ENCODE measurements around the gene SASS6.
"Not testable (repeated sequence)": the region's sequence is repeated elsewhere in the genome, so short reads cannot be mapped to it uniquely, and the experiment has no call there.

Gene SASS6

DNA sequence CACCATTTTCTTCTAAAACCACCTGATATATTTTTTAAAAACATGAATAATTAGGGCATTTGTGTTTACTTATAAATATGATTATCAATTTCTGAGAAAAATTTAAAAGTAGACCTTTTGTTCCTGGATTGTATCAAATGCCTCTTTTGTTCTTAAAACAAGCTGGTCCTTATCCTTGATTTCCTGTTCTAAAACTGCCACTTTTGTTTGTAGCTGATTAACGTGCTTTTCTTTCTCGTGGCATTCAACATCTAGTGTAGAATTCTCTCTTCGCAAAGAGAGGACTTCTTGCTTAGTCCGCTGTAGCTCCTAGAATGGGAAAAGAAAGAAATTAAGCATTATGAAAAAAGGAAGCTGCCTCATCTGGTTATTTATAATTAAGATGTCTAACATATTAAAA, 25.0 kb downstream of the SASS6 start:
- no peak for DNase-seq

DNA sequence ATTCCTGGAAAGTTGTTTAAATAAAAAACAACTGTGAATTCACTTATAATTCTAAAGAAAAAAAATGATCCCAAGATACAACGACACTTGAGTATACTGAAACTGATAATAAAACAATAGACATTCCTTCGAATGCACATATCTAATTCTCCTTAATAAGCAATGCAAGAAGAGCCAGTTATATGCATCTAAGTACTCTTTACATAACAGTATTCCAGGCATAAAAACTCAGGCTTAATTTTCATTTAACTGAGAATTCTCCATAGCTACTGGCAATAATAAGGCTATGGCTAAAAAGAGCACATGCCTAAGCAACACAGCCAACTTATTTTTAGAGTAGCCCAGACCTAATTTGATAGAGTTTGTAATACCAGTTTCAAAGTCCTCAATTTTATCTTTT, 31.2 kb downstream of the SASS6 start:
- no peak for DNase-seq

DNA sequence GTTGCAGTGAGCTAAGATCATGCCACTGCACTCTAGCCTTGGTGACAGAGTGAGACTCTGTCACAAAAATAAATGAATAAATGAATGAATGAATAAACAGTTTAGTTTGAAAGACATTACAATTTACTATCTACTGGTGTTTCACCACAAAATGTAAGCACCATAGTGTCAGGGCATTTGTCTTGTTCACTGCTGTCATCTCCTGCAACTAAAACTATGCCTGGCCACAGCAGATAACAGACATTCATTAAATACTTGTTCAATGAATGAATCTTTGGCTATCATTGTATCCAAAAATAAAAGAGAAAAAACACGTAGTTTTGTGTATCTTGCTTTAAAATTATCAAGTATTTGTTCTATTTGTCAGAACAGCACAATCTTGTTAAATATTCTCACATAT, 32.5 kb downstream of the SASS6 start:
- DNase-seq: peak; percentile 36

GRCh38 chr1:100090471-100090870, 42.3 kb downstream of the SASS6 start:
- DNase-seq: no peak

GRCh38 chr1:100089082-100089481, 43.6 kb downstream of the SASS6 start:
- no peak for DNase-seq

GRCh38 chr1:100087396-100087795, 45.3 kb downstream of the SASS6 start:
- DNase-seq: no peak

GRCh38 chr1:100080331-100080730, 52.4 kb downstream of the SASS6 start:
- no peak for DNase-seq

DNA sequence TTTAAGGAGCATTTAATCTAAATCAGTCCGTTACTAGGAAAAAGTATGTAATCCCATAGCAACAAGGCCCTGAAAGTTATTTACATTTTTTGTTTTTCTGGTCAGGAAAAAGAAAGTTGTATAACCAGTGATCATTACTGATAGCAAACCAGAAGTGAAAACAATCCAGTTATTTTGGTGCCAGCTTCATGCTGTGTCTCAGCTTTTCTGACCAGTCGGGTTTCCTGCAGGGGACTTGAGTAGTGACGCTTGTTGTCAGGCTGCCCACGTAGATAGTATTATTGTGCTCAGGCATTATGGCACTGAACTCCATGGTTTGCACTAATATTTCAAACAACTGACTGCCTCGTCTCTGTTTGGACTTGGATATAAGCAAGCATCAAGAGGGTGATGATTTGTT, 55.2 kb downstream of the SASS6 start:
- DNase-seq: no peak

GRCh38 chr1:100076744-100077143, 56.0 kb downstream of the SASS6 start:
- DNase-seq: no peak

- DNase-seq: no peak
Observed at GRCh38 chr1:100076319-100076718, 56.4 kb downstream of the SASS6 start.

GRCh38 chr1:100075773-100076172, 57.0 kb downstream of the SASS6 start:
- no peak for DNase-seq

DNA sequence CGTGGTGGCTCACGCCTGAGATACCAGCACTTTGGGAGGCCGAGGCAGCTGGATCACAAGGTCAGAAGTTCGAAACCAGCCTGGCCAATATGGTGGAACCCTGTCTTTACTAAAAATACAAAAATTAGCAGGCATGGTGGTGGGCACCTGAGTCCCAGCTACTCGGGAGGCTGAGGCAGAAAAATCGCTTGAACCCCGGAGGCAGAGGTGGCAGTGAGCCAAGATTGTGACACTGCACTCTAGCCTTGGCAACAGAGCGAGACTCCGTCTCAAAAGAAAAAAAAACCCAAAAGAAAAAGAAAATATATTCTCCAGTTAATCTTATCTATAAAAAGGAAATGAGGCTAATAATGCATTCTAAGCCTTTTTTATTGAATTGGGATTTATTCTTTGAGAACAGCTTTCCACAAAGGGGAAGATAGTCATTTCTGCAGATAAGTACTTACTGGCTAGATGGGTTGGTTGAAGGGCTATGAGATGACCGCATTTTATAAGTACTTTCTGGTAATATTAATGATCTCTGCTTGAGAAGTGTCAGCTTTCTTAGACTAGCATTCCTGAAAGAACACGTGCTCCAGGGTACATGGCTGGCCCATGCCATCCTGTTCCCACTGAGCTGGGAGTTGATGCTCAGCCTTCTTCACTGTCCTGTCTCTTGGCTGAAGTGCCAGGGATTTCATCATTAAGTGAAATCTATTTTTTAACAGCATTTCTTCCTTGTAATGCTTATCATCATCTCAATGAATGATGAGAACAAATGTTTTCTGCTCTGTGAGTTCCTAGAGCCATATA, 57.9 kb downstream of the SASS6 start:
- no peak for DNase-seq

DNA sequence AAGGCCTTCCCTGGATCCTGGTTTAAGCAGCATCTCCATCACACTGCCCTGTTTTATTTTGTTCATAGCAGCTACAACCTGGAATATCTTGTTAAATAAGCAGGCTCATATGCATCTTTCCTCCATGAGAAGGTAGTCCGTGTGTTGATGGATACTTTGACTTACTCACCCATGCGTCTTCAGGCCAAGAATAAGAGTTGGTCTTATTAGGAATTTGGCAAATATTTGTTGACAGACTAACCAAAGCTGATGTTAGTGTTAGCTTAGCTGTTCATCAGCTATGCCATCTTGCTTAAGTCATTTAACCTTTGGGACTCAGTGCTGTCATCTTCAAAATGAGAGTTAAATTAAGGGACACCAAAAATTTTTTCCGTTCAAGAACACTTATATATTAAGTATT, 59.2 kb downstream of the SASS6 start:
- no peak for DNase-seq

DNA sequence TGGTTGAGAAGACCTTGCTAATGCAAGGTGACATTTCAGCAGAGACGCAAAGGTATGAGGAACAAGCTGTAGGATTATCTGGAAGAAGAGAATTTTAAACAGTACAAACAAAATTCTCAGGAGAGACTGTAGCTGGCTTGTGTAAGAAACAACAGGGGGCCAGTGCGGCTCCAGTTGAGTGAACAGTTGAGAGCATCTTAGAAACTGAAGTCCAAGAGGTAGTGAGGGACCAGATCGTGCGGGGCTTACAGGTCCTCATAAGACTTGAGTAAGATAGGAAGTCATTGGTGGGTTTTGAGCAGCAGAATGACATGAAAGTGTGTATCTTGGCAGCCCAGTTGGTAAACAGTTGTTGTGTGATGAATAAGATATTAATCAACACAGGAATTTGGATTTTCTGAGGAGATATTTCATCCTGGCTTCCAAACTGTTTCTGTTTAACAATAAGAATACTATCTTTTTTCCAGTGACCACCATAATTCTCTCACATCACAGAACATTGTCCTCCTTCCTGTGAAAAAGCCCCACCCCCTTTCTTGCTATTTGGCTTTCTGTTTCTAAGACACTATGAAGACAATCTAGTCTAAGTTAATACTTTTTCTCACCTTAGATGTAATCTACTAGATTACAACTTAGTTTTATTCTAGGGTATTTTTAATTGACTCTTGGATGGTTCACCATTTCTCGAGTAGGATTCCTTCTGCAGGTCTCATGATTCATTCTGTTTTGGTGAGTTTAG, 62.4 kb downstream of the SASS6 start:
- DNase-seq: no peak

GRCh38 chr1:100065969-100066227, 66.8 kb downstream of the SASS6 start:
- no peak for DNase-seq

GRCh38 chr1:100065183-100065968, 67.4 kb downstream of the SASS6 start:
- no peak for DNase-seq

GRCh38 chr1:100061681-100062080, 71.0 kb downstream of the SASS6 start:
- DNase-seq: no peak

- DNase-seq: no peak
Observed at GRCh38 chr1:100053727-100054126, 79.0 kb downstream of the SASS6 start.

DNA sequence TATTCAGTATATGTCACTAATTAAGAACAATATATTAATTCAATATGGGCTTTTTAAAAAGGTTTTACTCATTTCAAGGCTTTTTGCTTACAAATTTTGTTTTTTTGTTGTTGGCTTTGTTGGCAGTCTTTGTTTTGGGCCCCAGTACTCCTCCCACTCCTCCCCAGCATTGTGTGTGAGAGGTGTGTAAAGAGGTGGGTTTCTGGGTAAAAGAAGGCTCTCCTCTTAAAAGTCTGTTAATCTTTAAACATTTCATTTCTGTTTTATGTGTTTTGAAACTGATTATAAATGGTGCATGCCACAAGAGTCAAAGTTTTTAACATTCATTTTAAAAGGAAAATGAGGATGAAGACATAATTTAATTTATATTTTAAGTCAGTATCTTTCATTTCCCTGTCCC, 79.6 kb downstream of the SASS6 start:
- DNase-seq: no peak

- DNase-seq: no peak
Observed at GRCh38 chr1:100051893-100052292, 80.8 kb downstream of the SASS6 start.

- no peak for DNase-seq
Observed at GRCh38 chr1:100051401-100051800, 81.3 kb downstream of the SASS6 start.

DNA sequence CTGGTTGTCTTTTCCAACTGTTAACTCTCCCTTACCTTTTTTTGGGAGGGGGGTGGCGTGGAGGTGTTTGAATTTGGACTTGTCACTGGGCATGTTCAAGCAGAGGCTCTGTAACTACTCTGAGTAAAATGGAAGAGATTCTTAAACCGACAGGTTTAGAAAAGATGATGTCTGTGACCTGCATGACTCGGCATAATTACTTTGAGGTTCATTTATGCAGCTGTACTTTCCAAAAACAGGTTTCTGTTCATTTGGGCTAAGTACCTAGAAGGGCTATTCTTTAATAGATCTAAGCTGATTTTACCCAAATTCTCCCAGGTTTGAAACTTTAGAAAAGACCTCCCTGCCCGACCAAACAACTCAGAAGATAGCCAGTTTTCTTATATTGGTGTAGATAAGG, 82.6 kb downstream of the SASS6 start:
- DNase-seq: no peak

- not testable (repeated sequence) for DNase-seq
Observed at GRCh38 chr1:100047235-100047708, 85.5 kb downstream of the SASS6 start.

- no peak for DNase-seq
Observed at GRCh38 chr1:100045206-100045605, 87.5 kb downstream of the SASS6 start.
